Esophagus (tissue), 2 donors: ENCODE measurements around the gene SETDB1. TPM values are rescaled to one million over a fixed set of nuclear protein-coding genes. Genes with fewer than 3 reads are reported as not detected.

Source experiments
- H3K27ac ChIP-seq, 2 donors: one replicate each; pipeline ENCODE4 v1.5.1; 2013; ENCODE audit warnings: low read depth in 2 of 2, mild to moderate bottlenecking in 2 of 2, inconsistent platforms in 1 of 2, low read length in 1 of 2, moderate library complexity in 1 of 2
- H3K27me3 ChIP-seq, 2 donors: one replicate each; pipeline ENCODE4 v1.6.1; 2013; ENCODE audit warnings: low read length in 2 of 2, control low read depth in 1 of 2, mild to moderate bottlenecking in 1 of 2; ENCODE audit not compliant: insufficient read depth in 2 of 2, control insufficient read depth in 1 of 2
- H3K36me3 ChIP-seq, 2 donors: one replicate each; pipeline ENCODE4 v1.6.1; 2013; ENCODE audit warnings: low read length in 1 of 2; ENCODE audit not compliant: control insufficient read depth in 2 of 2, insufficient read depth in 2 of 2
- H3K4me1 ChIP-seq, 2 donors: one replicate each; pipeline ENCODE4 v1.6.1; 2013; ENCODE audit warnings: low read length in 1 of 2; ENCODE audit not compliant: control insufficient read depth in 2 of 2, insufficient read depth in 2 of 2
- H3K4me3 ChIP-seq, 2 donors: one replicate each; pipeline ENCODE4 v1.5.1; 2013; ENCODE audit warnings: low read length in 2 of 2, mild to moderate bottlenecking in 2 of 2, low read depth in 1 of 2, moderate library complexity in 1 of 2
- H3K9me3 ChIP-seq, 2 donors: one replicate each; pipeline ENCODE4 v1.6.1; 2013; ENCODE audit warnings: mild to moderate bottlenecking in 2 of 2, low read depth in 1 of 2, low read length in 1 of 2, moderate library complexity in 1 of 2; ENCODE audit not compliant: control insufficient read depth in 2 of 2, insufficient read depth in 1 of 2
- WGBS, 2 donors: extraction: QIAGEN DNeasy Blood & Tissue Kit; methylation state at CpG; one replicate each; pipeline ENCODE4 v1.1.7; 2013; 5-methylcytosine and 5-hydroxymethylcytosine counted together
- polyA plus RNA-seq, 2 donors: library from polyadenylated mRNA; stranded (reverse); fragments of 200-250 nt; gene quantifications; one replicate each; pipeline ENCODE4 v1.2.3, GENCODE V29; 2013
- donor health status: healthy with polysubstance abuse.
- donor health status: Bipolar disorder and iron deficiency.

SETDB1 gene
- polyA plus RNA-seq, 2 donors: 14.4 to 17.8 TPM

DNA sequence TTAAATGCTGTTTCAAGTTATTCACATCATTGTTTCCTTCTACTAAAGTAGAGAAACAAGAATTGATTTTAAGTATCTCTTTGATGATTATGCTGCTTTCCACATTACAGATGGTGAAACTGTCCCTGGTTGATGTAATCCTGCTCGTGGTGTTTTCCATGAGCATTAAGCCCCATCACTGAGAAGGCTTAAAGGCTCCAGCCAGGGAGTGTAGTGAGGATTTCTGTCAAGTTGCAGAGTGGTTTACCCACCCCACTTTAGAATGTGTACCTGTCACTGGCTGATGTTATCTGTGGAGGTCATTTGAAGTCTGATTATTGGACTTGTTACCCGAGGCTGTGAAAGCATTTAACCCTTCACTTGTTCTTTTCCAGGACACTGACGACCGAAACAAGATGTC lies 35.6 kb downstream of the SETDB1 start:
- no peaks in the 10 kb centered on the region for H3K27me3 ChIP-seq
- peaks cover 20 to 41% of the 10 kb centered on the region in 2 donors for H3K36me3 ChIP-seq
- H3K9me3 ChIP-seq: no peaks in the 10 kb centered on the region
- H3K27ac ChIP-seq: no peak overlapping the region
- WGBS, 2 donors: 63 to 68% methylated on average over 4 of the region's 4 CpGs
- H3K4me1 ChIP-seq: no peaks in the 10 kb centered on the region
- H3K4me3 ChIP-seq: no peak overlapping the region

DNA sequence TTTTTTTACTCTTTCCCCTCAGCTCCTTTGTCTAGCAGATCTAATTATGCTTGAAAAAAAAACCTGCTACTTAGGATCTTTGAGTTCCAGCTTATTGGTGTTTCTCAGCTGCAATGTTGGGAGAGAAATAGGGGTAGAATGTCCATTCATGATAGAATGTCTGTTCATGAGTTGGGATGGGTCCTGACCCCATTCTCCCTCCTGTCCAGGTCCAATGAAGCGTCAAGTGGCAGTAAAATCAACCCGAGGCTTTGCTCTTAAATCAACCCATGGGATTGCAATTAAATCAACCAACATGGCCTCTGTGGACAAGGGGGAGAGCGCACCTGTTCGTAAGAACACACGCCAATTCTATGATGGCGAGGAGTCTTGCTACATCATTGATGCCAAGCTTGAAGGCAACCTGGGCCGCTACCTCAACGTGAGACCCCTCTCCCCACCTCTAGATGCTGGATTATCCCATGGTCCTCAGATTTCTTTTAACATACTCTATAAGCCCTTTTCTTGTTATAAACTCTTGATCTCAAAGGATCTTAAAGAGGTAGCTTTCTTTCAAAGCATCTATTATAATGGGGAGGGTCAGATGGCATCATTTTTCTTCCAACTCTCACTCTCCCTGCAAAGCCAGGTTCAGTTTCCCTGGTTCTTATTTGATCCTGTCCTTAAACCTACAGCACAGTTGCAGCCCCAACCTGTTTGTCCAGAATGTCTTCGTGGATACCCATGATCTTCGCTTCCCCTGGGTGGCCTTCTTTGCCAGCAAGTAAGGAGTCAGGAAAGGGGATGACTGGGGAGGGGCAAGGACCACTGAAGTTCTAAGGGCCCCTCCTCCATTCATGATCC lies 37.4 kb downstream of the SETDB1 start:
- Histone ChIP-seq H3K9me3 (no peaks in the 10 kb centered on the region), H3K4me1 (no peaks in the 10 kb centered on the region), H3K36me3 (peaks cover 33 to 59% of the 10 kb centered on the region in 2 donors), H3K4me3 (no peak overlapping the region), H3K27ac (no peak overlapping the region), H3K27me3 (no peaks in the 10 kb centered on the region)
- 87 to 91% methylated on average over 10 of the region's 10 CpGs for WGBS, 2 donors

DNA sequence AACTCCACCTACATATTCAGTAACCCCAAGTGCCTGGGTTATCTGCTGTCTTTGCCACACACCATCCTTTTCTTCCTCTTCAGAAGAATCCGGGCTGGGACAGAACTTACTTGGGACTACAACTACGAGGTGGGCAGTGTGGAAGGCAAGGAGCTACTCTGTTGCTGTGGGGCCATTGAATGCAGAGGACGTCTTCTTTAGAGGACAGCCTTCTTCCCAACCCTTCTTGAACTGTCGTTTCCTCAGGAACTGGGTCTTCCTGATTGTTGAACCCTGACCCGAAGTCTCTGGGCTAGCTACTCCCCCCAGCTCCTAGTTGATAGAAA lies 38.0 kb downstream of the SETDB1 start:
- 77 to 88% methylated on average over 5 of the region's 5 CpGs for WGBS, 2 donors
- H3K27ac ChIP-seq: no peak overlapping the region
- no peaks in the 10 kb centered on the region for H3K9me3 ChIP-seq
- no peaks in the 10 kb centered on the region for H3K27me3 ChIP-seq
- no peaks in the 10 kb centered on the region for H3K4me1 ChIP-seq
- peaks cover 33 to 61% of the 10 kb centered on the region in 2 donors for H3K36me3 ChIP-seq
- no peak overlapping the region for H3K4me3 ChIP-seq

DNA sequence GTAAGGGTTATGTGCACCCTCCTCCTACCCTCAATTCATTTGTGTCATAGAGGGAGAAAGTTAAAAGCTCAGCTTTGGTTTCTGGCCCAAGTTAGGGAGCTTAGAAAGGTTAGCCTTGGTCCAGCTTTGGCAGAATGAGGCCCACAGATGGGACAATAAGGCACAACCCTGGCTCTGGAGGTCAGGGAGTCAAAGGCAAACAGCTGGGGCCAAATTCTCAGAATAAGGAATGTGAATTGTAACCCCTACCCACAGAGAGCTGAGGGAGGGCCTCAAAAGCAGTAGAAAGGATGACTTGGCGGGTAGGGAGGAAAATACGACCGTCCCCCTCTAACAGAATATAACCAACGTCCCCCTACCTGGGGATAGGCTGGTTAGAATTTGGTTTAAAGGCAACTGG lies 39.4 kb downstream of the SETDB1 start:
- H3K36me3 ChIP-seq: peaks cover 31 to 54% of the 10 kb centered on the region in 2 donors

DNA sequence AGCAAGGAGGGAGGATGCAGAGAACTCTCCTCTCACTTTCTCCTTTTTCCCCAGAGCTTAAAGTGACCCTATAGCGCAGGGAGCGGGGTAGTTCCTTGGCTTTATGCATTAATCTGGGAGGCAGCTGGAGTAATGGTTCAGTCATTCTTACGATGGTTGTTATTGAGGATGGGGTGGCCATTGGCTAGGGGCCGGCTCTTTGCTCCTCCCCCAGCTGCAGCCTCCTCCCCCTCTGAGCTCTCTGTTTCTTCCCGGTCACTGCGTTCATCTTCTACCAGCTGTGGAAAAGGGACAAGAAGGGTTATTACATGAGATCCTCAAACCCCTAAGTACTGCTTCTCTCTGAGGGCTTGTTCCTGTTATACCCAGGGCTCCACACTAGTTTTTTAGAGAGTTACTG lies 39.8 kb downstream of the SETDB1 start:
- peaks cover 28 to 50% of the 10 kb centered on the region in 2 donors for H3K36me3 ChIP-seq
- no peak overlapping the region for H3K27ac ChIP-seq
- H3K9me3 ChIP-seq: no peaks in the 10 kb centered on the region
- H3K4me3 ChIP-seq: no peak overlapping the region
- H3K27me3 ChIP-seq: no peaks in the 10 kb centered on the region
- WGBS, 2 donors: 71 to 77% methylated on average over 6 of the region's 6 CpGs
- H3K4me1 ChIP-seq: peaks cover 0 to 4% of the 10 kb centered on the region in 2 donors

More for the DNA sequence above, 39.4 kb downstream of the SETDB1 start:
- no peak overlapping the region for H3K4me3 ChIP-seq
- H3K4me1 ChIP-seq: no peaks in the 10 kb centered on the region
- no peak overlapping the region for H3K27ac ChIP-seq
- no peaks in the 10 kb centered on the region for H3K27me3 ChIP-seq
- H3K9me3 ChIP-seq: no peaks in the 10 kb centered on the region
- 84 to 87% methylated on average over 4 of the region's 4 CpGs for WGBS, 2 donors

DNA sequence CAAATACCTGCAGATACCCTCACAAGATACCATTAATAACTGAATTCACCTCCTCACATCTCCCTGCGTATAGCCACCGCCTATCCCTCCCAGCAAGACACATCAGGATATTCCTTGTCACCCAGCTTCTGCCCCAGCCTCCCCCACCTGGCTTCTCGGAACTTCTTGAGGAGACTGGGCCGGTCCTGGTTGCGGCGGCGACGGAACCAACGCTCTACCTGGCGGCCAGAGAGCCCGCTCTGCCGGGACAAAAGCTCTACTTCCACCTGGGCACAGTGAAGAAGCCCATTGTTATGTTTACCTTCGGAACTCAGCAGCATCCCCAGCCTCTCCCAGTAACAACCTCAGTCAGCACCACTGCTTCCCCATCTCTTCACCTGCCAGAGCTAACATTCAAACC lies 41.8 kb downstream of the SETDB1 start:
- 97% methylated on average over 13 of the region's 13 CpGs for WGBS, 2 donors
- Histone ChIP-seq H3K4me3 (no peak overlapping the region), H3K27me3 (no peaks in the 10 kb centered on the region), H3K36me3 (peaks cover 26 to 45% of the 10 kb centered on the region in 2 donors), H3K4me1 (peaks cover 10 to 12% of the 10 kb centered on the region in 2 donors), H3K27ac (no peak overlapping the region), H3K9me3 (no peaks in the 10 kb centered on the region)

DNA sequence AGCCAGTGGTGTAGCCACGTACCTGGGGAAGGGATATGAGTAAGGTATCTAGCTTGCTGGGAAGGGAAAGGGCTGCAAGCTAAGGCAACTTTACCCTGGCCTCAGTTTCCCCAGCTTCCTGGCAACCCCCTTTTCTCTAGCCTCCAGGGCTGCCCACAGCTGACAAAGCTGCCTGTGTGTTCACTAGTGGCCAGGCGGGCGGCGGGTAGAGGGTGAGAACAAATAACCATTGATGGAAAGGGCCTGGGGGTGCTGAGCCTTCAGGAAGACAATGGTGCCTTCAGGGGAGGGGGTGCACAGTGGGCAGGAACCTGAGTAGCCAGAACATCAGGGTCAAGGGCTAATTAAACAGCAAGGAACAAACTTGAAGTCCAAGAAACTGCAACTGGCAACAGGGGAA lies 42.3 kb downstream of the SETDB1 start:
- peaks cover 26 to 43% of the 10 kb centered on the region in 2 donors for H3K36me3 ChIP-seq
- H3K4me1 ChIP-seq: peaks cover 16 to 17% of the 10 kb centered on the region in 2 donors
- no peaks in the 10 kb centered on the region for H3K9me3 ChIP-seq
- H3K27ac ChIP-seq: no peak overlapping the region
- no peaks in the 10 kb centered on the region for H3K27me3 ChIP-seq
- H3K4me3 ChIP-seq: no peak overlapping the region
- 94 to 95% methylated on average over 4 of the region's 4 CpGs for WGBS, 2 donors

DNA sequence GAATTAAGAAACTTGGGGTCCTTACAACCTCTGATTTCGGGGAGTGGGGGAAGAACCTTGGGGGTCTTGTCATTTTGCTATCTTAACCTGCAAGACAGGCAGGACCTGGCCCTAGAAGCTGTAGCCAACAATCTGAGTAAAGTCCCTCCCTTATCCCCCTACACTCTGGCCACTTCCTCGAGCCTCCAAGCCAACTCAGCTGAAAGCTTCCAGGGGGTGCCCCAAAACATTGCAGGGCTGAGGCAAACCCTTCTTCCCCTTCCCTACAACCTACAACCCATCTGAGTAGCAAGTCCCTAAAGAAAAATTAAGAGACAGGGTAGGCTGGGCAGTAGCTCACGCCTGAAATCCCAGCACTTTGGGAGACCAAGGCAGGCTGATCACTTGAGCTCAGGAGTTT lies 43.5 kb downstream of the SETDB1 start:
- H3K36me3 ChIP-seq: peaks cover 26 to 36% of the 10 kb centered on the region in 2 donors
- no peaks in the 10 kb centered on the region for H3K9me3 ChIP-seq
- peaks cover 17 to 20% of the 10 kb centered on the region in 2 donors for H3K4me1 ChIP-seq
- 80 to 83% methylated on average over 3 of the region's 3 CpGs for whole genome bisulfite sequencing, 2 donors
- H3K27me3 ChIP-seq: no peaks in the 10 kb centered on the region
- H3K4me3 ChIP-seq: no peak overlapping the region
- no peak overlapping the region for H3K27ac ChIP-seq

DNA sequence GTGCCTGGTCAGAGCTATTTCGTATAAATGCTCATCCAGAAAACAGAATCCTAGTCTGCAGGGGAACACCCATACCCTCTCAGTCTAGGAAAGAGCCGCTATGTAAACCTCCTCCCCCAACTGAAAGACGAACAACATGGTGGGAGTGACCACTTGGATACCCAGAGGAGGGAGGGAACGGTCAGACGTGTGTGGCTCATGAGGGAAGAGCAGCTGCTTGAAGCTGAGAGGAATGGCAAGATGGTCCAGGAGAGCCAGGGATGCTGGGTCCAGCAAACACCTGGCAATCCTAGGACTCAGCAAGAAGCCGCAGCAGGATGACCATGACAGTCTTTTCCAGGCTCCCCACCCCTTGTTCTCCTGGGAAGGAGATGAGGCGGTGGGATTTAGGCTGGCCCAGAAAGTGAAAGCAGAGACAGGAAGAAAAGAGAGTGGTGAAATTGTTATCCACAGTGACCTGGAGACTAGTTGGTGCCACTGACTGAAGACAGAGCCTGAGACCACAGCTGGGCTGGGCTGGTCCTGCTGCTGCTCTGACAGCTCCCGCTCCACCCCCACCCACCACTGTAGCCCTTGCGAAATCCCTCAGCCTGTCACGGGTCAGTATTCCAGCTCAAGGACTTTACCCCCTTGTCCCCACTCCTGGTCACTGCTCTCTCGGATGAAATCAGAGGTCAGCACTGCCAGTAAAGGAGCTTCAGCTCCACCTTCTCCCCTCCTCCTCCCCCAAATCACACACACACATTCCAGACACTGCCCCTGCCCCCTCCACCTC lies 44.8 kb downstream of the SETDB1 start:
- WGBS, 2 donors: 52 to 66% methylated on average over 11 of the region's 11 CpGs
- Histone ChIP-seq H3K27me3 (no peaks in the 10 kb centered on the region), H3K4me1 (peaks cover 17 to 20% of the 10 kb centered on the region in 2 donors), H3K9me3 (no peaks in the 10 kb centered on the region), H3K36me3 (peaks cover 21 to 27% of the 10 kb centered on the region in 2 donors), H3K4me3 (no peak overlapping the region), H3K27ac (peak overlapping the region; percentile 63 to 64)
